AG09319 (cell line): Measurements from ENCODE around the gene SPDYE6.
"Not testable (repeated sequence)": the region's sequence is repeated elsewhere in the genome, so short reads cannot be mapped to it uniquely, and the experiment has no call there.

Source experiments
- DNase-seq: peaks from one replicate; pipeline ENCODE4 v3.0.0-alpha.2; 2010; ENCODE audit warnings: low read depth; ENCODE audit errors: extremely low read depth
- TF ChIP-seq, protein P1 (sequence below): IDR thresholded peaks from 2 replicates; pipeline ENCODE4 v1.5.1; 2011; ENCODE audit warnings: low read depth, mild to moderate bottlenecking, inconsistent platforms, low read length, moderate library complexity

The SPDYE6 gene

GRCh38 chr7:102376964-102377466 lies 20.8 kb upstream of the SPDYE6 start:
- TF ChIP-seq, protein P1, sequence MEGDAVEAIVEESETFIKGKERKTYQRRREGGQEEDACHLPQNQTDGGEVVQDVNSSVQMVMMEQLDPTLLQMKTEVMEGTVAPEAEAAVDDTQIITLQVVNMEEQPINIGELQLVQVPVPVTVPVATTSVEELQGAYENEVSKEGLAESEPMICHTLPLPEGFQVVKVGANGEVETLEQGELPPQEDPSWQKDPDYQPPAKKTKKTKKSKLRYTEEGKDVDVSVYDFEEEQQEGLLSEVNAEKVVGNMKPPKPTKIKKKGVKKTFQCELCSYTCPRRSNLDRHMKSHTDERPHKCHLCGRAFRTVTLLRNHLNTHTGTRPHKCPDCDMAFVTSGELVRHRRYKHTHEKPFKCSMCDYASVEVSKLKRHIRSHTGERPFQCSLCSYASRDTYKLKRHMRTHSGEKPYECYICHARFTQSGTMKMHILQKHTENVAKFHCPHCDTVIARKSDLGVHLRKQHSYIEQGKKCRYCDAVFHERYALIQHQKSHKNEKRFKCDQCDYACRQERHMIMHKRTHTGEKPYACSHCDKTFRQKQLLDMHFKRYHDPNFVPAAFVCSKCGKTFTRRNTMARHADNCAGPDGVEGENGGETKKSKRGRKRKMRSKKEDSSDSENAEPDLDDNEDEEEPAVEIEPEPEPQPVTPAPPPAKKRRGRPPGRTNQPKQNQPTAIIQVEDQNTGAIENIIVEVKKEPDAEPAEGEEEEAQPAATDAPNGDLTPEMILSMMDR = no peak
- DNase-seq = no peak

DNA sequence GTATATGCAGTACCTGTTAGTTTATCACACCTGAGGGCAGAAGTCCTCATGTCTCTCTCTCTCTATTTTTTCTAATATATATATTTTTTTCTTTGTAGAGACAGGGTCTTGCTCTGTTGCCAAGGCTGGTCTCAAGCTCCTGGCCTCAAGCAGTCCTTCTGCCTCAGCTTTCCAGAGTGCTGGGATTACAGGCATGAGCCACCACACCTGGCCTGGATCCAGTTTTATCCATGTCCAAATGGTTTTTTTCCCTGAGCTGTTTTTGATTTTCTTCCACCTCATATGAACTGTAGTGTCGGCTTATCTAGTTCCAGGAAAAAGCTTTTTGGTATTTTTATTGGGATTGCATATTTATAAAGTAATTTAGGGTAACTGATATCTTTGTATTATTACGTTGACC lies 16.6 kb upstream of the SPDYE6 start:
- not testable (repeated sequence) for DNase-seq

DNA sequence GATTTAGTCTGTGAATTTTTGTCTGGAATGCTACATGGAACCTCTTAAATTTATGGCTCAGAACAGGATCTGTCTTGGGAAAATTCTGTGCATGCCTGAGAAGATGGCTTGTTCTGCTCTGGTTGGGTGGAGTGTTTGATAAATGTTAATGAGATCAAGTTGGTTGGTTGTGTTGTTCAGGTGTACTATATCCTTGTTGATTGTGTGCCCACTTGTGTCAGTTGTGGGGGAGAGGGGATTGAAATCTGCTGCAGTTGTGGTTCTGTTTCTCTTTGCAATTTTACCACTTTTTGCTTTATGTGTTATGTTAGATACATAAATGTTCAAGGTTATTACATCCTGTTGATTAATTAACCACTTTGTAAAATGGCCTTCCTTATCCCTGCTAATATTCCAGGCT lies 13.8 kb upstream of the SPDYE6 start:
- DNase-seq = not testable (repeated sequence)

DNA sequence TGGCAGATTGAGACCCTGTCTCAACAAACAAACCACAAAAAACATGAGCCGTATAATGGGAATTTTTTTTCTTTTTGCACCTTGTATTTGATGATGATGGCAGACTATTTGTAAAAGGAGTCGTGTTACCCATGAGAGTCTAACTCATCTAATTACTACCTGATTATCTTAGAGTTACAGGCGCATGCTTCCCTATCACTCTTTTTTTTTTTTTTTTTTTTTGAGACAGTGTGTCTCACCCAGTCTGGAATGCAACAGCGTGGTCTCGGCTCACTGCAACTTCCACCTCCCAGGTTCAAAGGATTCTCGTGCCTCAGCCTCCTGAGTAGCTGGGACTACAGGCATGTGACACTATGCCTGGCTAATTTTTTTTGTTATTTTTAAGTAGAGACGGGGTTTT lies 9.1 kb upstream of the SPDYE6 start:
- DNase-seq = not testable (repeated sequence)

DNA sequence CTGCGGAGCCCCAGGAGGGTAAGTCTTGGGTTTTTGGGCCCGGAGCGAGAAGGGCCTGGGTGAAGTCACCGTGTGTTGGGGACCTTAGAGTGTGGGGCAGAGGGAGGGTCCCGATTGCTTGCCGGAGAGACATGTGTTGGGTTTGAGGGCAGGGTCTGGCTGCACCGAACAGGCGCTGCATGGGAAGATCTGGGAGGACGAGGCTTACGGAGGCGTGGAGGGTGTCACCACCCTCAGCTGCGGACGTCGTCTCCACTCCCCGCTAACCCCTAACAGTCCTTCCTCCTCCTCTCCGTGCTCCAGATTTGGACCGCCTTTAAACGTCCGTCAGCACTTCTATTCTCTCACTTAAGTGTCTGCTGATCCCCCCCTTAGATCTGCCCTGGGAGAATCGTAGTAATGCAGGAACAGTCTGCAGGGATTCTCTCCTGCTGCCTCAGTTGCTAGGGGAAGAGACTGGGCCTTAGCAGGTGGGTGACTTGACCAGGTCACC lies 8.2 kb upstream of the SPDYE6 start:
- DNase-seq = not testable (repeated sequence)

DNA sequence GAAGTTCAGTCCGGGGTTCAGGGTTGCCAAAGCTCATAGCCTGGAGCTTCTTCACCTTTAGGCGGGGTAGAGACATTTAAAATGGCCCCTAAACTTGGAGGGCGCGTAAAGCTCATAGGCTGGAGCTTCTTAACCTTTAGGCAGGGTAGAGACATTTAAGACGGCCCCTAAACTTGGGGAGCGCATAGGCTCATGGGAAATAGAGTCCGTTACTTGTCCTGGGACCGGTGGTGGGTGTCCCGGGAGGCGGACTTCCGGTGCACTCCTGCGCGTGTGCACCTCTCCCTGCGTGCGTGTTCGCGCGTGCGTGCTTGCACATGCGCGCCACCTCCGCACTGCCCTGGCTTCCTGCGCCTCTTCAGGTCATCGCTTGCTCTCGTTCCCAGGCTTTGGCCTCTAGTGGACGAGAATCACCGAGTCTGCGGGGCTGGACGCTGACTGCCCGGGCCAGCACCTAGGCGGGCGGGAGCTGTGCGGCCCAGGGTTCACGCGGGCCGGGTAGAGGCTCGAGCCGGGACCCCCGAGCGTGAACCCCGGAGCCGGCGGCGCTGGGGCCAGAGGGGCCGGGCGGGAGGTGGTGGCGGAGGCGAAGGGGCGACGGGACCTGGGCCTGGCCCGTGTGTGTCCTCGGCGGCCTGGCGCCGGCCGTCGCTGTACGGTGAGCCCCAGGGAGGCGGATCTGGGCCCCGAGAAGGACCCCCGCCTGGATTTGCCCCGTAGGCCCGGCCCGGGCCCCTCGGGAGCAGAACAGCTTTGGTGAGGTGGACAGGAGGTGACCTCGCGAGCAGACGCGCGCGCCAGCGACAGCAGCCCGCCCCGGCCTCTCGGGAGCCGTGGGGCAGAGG lies 7.5 kb upstream of the SPDYE6 start:
- peak; percentile 96 for DNase-seq

DNA sequence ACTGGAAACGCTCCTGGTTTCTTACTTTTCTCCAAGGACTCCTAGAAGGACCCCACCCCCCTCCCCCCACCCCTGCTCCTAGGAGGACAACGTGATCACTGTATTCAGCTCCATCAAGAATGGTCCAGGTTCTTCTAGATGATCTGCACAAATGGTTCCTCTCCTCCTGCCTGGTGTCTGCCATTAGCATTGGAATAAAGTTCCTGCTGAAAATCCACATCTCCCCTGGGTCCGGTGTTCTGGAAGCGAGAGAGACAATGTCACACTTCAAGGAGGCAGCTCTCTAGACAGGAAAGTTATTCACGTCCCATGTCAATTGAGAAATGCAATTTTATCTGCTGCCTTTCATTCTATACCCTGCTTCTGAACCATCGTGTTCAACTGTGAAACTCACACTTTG lies 9.3 kb downstream of the SPDYE6 start:
- not testable (repeated sequence) for DNase-seq

DNA sequence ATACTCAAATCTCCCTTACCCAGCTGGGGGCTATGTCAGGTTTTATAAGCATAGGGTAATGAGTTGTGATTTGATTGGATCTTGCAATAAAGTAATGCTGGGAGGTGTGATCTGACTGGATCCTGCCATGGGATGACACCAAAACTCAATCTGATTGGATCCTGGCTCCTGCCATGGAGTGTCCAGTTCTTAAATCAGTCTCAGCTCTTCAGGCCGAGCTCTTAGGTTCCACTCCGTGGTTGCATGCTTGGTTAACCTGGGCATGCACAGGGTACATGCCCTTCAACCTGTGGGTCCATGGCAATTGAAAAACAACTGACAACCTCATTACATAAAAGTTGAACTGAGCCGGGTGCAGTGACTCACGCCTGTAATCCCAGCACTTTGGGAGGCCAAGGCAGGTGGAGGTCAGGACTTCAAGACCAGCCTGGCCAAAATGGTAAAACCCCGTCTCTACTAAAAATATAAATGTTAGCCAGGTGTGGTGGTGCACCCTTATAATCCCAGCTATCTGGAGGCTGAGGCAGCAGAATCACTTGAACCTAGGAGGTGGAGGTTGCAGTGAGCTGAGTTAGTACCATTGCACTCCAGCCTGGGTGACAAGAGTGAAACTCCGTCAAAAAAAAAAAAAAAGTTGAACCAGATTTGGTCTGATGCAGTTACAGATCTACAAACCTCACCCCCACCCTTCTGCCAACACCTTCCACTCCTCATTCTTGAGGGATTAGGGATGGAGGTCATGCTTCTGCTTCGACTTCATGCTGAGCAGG lies 15.5 kb downstream of the SPDYE6 start:
- not testable (repeated sequence) for DNase-seq

GRCh38 chr7:102337420-102337819 lies 18.8 kb downstream of the SPDYE6 start:
- DNase-seq = not testable (repeated sequence)

GRCh38 chr7:102337002-102337401 lies 19.2 kb downstream of the SPDYE6 start:
- not testable (repeated sequence) for DNase-seq

DNA sequence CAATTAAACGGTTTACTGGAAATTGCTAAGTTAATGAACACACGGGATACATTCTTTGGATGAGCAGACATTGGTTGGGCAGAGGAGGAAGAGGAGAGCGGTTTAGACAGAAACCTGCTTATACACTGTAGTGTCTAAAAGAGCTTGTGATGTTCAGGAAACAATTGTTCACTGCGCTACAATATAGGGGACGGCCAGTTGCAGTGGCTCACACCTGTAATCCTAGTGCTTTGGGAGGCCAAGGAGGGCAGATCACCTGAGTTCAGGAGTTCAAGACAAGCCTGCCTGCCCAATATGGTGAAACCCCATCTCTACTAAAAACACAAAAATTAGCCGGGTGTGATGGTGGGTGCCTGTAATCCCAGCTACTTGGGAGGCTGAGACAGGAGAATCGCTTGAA lies 20.7 kb downstream of the SPDYE6 start:
- DNase-seq = not testable (repeated sequence)

GRCh38 chr7:102330666-102331460 lies 25.4 kb downstream of the SPDYE6 start:
- not testable (repeated sequence) for DNase-seq

- DNase-seq = not testable (repeated sequence)
These were observed 26.9 kb downstream of the SPDYE6 start for GRCh38 chr7:102329366-102329765.

DNA sequence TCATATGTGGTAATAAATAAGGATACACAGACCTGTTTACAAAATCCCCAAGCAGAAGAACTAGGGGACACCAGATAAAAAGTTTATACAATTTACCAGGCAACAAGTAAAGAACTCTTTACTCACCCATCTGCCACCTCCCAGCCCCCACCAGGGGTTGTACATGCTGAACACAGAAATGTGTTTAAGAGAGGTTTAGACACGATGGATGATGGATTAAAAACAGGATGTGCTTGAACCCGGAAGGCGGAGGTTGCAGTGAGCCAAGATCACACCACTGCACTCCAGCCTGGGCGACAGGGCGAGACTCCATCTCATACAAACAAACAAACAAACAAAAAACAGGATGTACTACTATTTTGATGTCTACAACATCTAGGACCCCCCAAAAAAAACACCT lies 27.4 kb downstream of the SPDYE6 start:
- DNase-seq = not testable (repeated sequence)

- DNase-seq = not testable (repeated sequence)
These were observed 29.1 kb downstream of the SPDYE6 start for GRCh38 chr7:102327183-102327582.
